Neural progenitor cell (in vitro differentiated cells): Measurements from ENCODE around the gene HPSE2.

Source experiments
- EZH2 ChIP-seq: fragments of 200-600 bp; sonication (generic); IDR thresholded peaks from 2 replicates; pipeline ENCODE4 v1.6.1; 2017; ENCODE audit warnings: antibody characterized with exemption, mild to moderate bottlenecking, moderate library complexity
- TF ChIP-seq, protein P1 (sequence below): fragments of 200-600 bp; sonication (generic); IDR thresholded peaks from 2 replicates; pipeline ENCODE4 v1.5.1; 2017; ENCODE audit warnings: antibody characterized with exemption, mild to moderate bottlenecking

DNA sequence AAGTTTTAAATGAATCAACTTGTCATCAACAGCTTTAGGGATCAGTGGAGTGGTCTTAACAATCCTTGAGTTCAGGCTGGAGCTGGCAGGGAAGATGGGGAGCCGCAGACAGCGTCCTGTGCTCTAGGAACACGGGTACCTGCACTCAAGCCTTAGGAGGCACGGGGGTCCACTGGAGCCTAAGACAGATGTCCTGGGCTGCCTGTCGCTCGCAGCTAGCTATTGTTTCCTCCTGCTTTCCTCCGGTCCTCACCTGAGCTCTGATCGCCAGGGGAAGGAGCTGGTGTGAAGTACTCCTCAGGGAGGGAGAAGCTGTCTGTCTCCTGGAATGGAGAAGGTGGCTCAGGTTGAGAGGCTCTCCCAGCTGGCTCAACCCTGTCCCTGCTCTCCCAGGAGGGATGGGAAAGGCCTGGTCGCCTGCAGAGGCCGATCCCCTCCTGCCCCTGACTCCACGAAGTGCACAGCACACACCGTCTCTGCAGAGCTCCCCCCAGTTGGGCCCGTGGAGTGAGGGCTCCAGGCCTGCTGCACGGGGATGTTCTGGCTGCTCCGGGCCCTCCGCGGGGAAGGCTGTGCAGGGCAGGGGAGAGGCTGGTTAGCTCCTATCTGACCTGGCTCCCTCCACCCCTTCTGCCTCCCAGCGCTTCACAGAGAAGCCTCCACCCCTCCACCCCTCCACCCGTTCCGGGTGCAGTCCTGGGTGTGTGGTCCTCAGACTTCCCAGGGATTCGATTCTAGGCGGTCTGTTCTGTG lies 806.2 kb downstream of the HPSE2 start:
- TF ChIP-seq, protein P1, sequence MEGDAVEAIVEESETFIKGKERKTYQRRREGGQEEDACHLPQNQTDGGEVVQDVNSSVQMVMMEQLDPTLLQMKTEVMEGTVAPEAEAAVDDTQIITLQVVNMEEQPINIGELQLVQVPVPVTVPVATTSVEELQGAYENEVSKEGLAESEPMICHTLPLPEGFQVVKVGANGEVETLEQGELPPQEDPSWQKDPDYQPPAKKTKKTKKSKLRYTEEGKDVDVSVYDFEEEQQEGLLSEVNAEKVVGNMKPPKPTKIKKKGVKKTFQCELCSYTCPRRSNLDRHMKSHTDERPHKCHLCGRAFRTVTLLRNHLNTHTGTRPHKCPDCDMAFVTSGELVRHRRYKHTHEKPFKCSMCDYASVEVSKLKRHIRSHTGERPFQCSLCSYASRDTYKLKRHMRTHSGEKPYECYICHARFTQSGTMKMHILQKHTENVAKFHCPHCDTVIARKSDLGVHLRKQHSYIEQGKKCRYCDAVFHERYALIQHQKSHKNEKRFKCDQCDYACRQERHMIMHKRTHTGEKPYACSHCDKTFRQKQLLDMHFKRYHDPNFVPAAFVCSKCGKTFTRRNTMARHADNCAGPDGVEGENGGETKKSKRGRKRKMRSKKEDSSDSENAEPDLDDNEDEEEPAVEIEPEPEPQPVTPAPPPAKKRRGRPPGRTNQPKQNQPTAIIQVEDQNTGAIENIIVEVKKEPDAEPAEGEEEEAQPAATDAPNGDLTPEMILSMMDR: no peak
- TF ChIP-seq EZH2: no peak
